ENCODE measurements around the gene GREB1.

GREB1 gene

GRCh38 chr2:11647834-11648600, 114.2 kb downstream of the GREB1 start:
- Histone ChIP-seq H3K27me3 (peaks cover 5% of the 10 kb centered on the region), H3K36me3 (no peaks in the 10 kb centered on the region), H3K4me3 (ENCODE audit: low read depth in 1 of 2, low read length in 1 of 2) (no peak overlapping the region), H3K4me1 (ENCODE audit: control insufficient read depth in 1 of 2, insufficient read depth in 1 of 2, low read depth in 1 of 2, low read length in 1 of 2) (no peaks in the 10 kb centered on the region), H3K27ac (no peak overlapping the region), H3K9me3 (no peaks in the 10 kb centered on the region)
- no peak for TF ChIP-seq CTCF (IDR thresholded peaks at IDR 0.05)

GRCh38 chr2:11649093-11649492, 115.2 kb downstream of the GREB1 start:
- H3K36me3 ChIP-seq = no peaks in the 10 kb centered on the region
- H3K4me1 ChIP-seq (ENCODE audit: control insufficient read depth in 1 of 2, insufficient read depth in 1 of 2, low read depth in 1 of 2, low read length in 1 of 2) = no peaks in the 10 kb centered on the region
- H3K9me3 ChIP-seq = no peaks in the 10 kb centered on the region
- H3K4me3 ChIP-seq (ENCODE audit: low read depth in 1 of 2, low read length in 1 of 2) = no peak overlapping the region
- TF ChIP-seq CTCF (IDR thresholded peaks at IDR 0.05) = no peak
- H3K27me3 ChIP-seq = peaks cover 5% of the 10 kb centered on the region
- H3K27ac ChIP-seq = no peak overlapping the region

- Histone ChIP-seq H3K4me1 (ENCODE audit: control insufficient read depth in 1 of 2, insufficient read depth in 1 of 2, low read depth in 1 of 2, low read length in 1 of 2) (no peaks in the 10 kb centered on the region), H3K27ac (no peak overlapping the region), H3K4me3 (ENCODE audit: low read depth in 1 of 2, low read length in 1 of 2) (no peak overlapping the region), H3K36me3 (no peaks in the 10 kb centered on the region), H3K27me3 (peaks cover 5% of the 10 kb centered on the region), H3K9me3 (no peaks in the 10 kb centered on the region)
- no peak for TF ChIP-seq CTCF (IDR thresholded peaks at IDR 0.05)
Measured at GRCh38 chr2:11651856-11652548, 118.2 kb downstream of the GREB1 start.

- H3K36me3 ChIP-seq = no peaks in the 10 kb centered on the region
- no peaks in the 10 kb centered on the region for H3K4me1 ChIP-seq (ENCODE audit: control insufficient read depth in 1 of 2, insufficient read depth in 1 of 2, low read depth in 1 of 2, low read length in 1 of 2)
- no peak for TF ChIP-seq CTCF (IDR thresholded peaks at IDR 0.05)
- no peaks in the 10 kb centered on the region for H3K9me3 ChIP-seq
- peaks cover 5% of the 10 kb centered on the region for H3K27me3 ChIP-seq
- H3K27ac ChIP-seq = no peak overlapping the region
- no peak overlapping the region for H3K4me3 ChIP-seq (ENCODE audit: low read depth in 1 of 2, low read length in 1 of 2)
Measured at GRCh38 chr2:11652553-11652952, 118.7 kb downstream of the GREB1 start.

- H3K9me3 ChIP-seq = no peaks in the 10 kb centered on the region
- no peaks in the 10 kb centered on the region for H3K36me3 ChIP-seq
- H3K27ac ChIP-seq = no peak overlapping the region
- no peaks in the 10 kb centered on the region for H3K4me1 ChIP-seq (ENCODE audit: control insufficient read depth in 1 of 2, insufficient read depth in 1 of 2, low read depth in 1 of 2, low read length in 1 of 2)
- no peak for TF ChIP-seq CTCF (IDR thresholded peaks at IDR 0.05)
- no peaks in the 10 kb centered on the region for H3K27me3 ChIP-seq
- H3K4me3 ChIP-seq (ENCODE audit: low read depth in 1 of 2, low read length in 1 of 2) = no peak overlapping the region
Measured at GRCh38 chr2:11655495-11655894, 121.7 kb downstream of the GREB1 start.
